Muscle layer of colon (tissue), 2 donors: Measurements from ENCODE around the gene ADIRF.
A peak's percentile ranks its signal among the peaks of the same experiment; 100 is the strongest.
"Not testable (repeated sequence)": the region's sequence is repeated elsewhere in the genome, so short reads cannot be mapped to it uniquely, and the experiment has no call there.

ENCODE experiments used
- H3K27ac ChIP-seq: one replicate; pipeline ENCODE4 v1.7.0; 2013; ENCODE audit warnings: low read depth, mild to moderate bottlenecking, low read length, moderate library complexity
- H3K27me3 ChIP-seq, 2 donors: one replicate each; pipeline ENCODE4 v1.7.0; 2013; ENCODE audit warnings: low read length in 2 of 2, mild to moderate bottlenecking in 2 of 2; ENCODE audit not compliant: insufficient read depth in 2 of 2, control insufficient read depth in 1 of 2
- H3K36me3 ChIP-seq: one replicate; pipeline ENCODE4 v1.7.0; 2013; ENCODE audit warnings: mild to moderate bottlenecking, low read length; ENCODE audit not compliant: insufficient read depth
- H3K4me1 ChIP-seq: one replicate; pipeline ENCODE4 v1.7.0; 2013; ENCODE audit warnings: mild to moderate bottlenecking, low read length; ENCODE audit not compliant: insufficient read depth
- H3K4me3 ChIP-seq, 2 donors: one replicate each; pipeline ENCODE4 v1.7.0; 2013; ENCODE audit warnings: low read length in 2 of 2, low read depth in 1 of 2, mild to moderate bottlenecking in 1 of 2, moderate library complexity in 1 of 2
- H3K9ac ChIP-seq: one replicate; pipeline ENCODE4 v1.7.0; 2013; ENCODE audit warnings: low read length
- H3K9me3 ChIP-seq: one replicate; pipeline ENCODE4 v1.7.0; 2013; ENCODE audit warnings: mild to moderate bottlenecking, low read length
- donor health status: abdominal sarcoma.
- donor health status: Adenocarcinoma of cecum.

ADIRF gene

DNA sequence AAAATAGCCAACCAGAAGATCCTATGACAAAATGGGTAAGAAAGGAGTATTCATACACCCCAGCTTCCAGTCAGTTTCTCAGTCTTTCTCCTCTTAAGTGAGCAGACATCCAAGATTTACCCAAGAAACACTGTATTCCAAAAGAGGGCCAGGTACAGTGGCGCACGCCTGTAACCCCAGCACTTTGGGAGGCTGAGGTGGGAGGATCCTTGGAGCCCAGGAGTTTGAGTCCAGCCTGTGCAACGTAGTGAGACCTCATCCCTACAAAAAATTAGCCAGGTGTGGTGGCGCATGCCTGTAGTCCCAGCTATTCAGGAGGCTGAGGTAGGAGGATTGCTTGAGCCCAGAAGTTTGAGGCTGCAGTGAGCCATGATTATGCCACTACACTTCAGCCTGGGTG, 20.5 kb upstream of the ADIRF start:
- not testable (repeated sequence) for H3K27ac ChIP-seq, H3K4me3 ChIP-seq, H3K4me1 ChIP-seq, H3K9me3 ChIP-seq, H3K36me3 ChIP-seq, H3K9ac ChIP-seq
- H3K27me3 ChIP-seq = peaks cover 0 to 13% of the 10 kb centered on the region in 2 donors

DNA sequence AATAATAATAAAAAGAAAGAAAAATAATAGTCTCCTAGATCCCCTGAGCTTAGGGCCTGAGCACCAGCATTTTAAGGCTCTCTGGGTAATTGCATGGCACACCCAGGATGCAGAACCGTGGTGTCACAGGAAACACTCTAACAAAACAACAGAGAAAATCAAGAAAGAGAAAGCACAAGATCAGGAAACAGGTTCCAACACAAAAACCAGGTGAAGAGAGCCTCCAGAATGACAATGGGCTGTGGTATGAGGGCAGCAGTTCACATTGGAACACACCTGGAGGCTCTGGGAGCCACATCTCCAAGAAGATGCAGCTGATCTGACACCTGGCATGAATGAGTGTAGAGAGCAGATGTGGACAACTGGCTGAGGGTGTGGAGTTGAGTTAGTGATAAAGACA, 17.9 kb upstream of the ADIRF start:
- no peaks in the 10 kb centered on the region for H3K36me3 ChIP-seq
- H3K9ac ChIP-seq = no peak overlapping the region
- no peak overlapping the region for H3K27ac ChIP-seq
- H3K4me1 ChIP-seq = peaks cover 20% of the 10 kb centered on the region
- H3K9me3 ChIP-seq = no peaks in the 10 kb centered on the region
- no peak overlapping the region for H3K4me3 ChIP-seq
- peaks cover 0 to 13% of the 10 kb centered on the region in 2 donors for H3K27me3 ChIP-seq

DNA sequence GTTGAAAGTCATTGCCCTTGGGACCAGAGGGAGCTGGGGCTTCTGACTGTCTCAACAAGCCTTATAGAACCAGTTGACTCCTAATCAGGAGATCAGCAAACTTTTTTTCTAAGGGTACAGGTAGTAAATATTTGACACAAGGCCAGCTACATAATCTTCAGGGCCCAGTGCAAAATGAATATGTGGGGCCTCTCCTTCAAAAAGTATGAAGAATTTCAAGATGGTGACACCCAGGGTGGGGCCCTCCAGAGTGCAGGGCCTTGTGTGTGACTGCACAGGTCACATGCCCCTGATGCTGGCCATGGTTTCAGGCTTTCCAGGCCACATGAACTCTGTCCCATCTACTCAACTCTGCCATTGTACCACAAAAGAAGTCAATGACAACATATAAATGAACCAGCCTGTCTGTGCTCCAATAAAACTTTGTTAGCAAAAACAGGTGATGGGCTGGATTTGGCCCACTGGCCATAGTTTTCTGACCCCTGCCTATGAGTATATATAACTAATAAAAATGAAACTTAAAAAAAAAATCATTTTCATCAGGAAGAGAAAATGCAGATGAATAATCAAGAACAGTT, 17.0 kb upstream of the ADIRF start:
- Histone ChIP-seq H3K4me1 (peaks cover 11% of the 10 kb centered on the region), H3K4me3 (no peak overlapping the region), H3K9me3 (no peaks in the 10 kb centered on the region), H3K36me3 (no peaks in the 10 kb centered on the region), H3K27me3 (peaks cover 0 to 7% of the 10 kb centered on the region in 2 donors), H3K27ac (no peak overlapping the region), H3K9ac (no peak overlapping the region)

DNA sequence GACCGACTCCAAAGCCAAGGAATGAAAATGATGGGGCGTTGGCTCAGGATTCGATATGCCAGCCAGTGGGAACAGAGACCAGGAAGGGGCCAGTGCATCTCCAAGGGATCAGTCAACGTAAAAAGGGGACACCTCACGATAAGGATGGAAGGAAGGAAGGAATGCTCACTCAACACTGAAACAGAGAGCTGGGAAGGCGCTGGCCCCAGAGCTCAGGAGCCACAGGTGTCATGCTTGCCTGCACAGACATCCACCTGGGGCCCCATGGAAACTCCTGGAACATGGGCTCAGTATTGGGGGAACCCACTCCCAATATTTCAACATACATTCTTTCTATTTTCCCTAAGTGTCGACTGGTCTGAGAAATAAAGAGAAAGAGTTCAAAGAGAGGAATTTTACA, 16.2 kb upstream of the ADIRF start:
- Histone ChIP-seq H3K9ac (no peak overlapping the region), H3K27me3 (no peaks in the 10 kb centered on the region), H3K9me3 (no peaks in the 10 kb centered on the region), H3K27ac (no peak overlapping the region), H3K36me3 (no peaks in the 10 kb centered on the region), H3K4me1 (peaks cover 11% of the 10 kb centered on the region), H3K4me3 (no peak overlapping the region)

DNA sequence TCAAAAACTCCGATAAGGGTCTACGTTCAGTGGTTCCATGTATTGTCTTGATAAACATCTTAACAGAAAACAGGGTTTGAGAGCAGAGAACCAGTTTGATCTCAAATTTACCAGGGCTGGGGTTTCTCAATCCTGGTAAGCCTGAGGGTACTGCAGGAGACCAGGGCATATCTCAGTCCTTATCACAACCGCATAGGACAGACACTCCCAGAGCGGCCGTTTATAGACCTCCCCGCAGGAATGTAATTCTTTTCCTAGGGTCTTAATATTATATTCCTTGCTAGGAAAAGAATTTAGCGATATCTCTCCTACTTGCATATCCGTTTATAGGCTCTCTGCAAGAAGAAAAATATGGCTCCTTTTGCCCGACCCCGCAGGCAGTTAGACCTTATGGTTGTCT, 15.6 kb upstream of the ADIRF start:
- not testable (repeated sequence) for H3K9me3 ChIP-seq, H3K27ac ChIP-seq, H3K4me3 ChIP-seq, H3K36me3 ChIP-seq, H3K27me3 ChIP-seq, H3K9ac ChIP-seq
- H3K4me1 ChIP-seq = peaks cover 11% of the 10 kb centered on the region

DNA sequence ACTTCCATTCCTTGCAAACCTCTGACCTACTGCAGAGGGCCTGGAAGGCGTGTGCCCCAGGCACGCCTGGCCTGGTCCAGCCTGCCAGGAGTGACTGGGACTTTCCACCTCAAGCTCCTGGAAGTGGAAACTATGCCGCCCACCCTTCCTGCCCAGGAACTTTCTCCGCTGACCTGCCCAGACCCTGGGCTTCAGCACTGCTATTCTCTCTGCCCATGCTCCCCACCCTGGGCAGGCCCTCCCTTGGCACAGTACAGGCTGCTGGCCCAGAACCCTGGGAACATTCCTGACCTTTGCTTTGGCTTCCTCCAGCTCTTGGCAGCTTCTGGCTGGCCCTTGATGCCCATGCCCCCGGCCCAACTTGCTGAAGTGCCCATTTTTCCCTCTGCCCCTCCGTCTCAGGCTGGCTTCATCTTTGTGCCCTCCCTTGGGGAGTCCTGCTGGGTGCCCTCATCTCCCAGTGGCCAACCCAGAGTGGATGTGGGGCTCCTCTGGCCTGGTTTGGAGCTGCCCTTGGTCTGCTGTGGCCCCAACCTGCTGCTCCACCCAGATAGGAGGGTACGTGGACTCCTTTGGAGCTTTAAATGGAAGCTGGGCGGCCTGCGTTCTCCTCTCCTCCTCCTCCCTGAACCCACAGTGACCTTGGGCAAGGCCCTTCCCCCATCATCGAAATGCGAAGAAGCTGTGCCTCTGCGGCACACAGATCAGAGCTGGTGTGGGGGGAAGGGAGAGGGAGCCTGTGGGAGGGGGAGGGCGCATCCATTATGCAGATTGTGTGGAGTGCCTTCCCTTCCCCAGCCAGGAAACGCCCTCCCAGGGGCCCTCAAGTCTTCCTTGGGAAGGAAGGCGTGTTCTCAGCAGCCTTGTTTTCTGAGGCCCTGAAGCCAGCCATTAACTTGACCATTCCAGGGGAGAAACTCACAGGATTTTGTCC, 14.3 kb upstream of the ADIRF start:
- Histone ChIP-seq H3K9ac (no peak overlapping the region), H3K27ac (no peak overlapping the region), H3K4me1 (peaks cover 11% of the 10 kb centered on the region), H3K4me3 (no peak overlapping the region), H3K36me3 (no peaks in the 10 kb centered on the region), H3K9me3 (no peaks in the 10 kb centered on the region), H3K27me3 (peaks cover 0 to 3% of the 10 kb centered on the region in 2 donors)

DNA sequence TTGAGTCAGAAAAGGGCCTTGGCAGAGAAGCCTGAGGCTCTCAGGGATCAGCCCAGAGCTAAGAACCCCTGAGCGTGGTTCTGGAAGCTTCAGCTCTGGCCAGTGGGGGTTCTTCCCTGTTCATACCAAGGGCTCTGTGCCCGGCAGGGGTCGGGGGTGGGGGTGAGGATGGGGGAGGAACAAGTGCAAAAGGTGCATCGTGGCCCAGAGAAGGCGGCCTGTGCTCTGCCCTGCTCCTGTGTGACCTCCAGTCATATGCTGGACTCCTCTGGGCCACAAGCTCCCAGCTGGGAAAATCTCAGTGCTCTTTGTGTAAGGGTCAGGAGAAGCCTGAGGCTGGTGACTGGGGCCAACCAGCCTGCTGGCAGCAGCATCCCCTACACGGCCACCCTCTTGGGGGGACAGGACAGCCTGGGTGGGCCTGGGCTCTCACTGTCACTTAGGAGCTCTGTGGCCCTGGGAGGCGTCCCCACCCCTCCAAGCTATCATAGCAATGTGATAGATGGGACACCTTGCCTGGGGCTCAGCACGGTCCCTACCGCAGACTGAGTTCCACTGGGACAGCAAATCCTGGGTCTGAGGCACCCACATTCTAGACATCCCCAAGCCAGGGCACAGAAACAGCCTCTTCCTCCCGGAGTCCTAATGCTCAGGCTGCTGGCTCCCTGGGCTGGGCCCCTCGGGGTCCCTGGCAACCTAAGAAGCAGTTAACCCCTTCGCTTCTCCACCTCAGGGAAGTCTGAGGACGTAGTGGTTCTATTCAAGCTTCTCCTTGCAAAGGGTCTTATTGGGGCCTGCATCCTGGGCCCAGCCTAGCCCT, 13.4 kb upstream of the ADIRF start:
- Histone ChIP-seq H3K9me3 (no peaks in the 10 kb centered on the region), H3K4me1 (peaks cover 11% of the 10 kb centered on the region), H3K9ac (no peak overlapping the region), H3K36me3 (no peaks in the 10 kb centered on the region), H3K4me3 (peak overlapping the region in 1 of 2 donors; percentile 14), H3K27ac (no peak overlapping the region), H3K27me3 (peaks cover 0 to 11% of the 10 kb centered on the region in 2 donors)

DNA sequence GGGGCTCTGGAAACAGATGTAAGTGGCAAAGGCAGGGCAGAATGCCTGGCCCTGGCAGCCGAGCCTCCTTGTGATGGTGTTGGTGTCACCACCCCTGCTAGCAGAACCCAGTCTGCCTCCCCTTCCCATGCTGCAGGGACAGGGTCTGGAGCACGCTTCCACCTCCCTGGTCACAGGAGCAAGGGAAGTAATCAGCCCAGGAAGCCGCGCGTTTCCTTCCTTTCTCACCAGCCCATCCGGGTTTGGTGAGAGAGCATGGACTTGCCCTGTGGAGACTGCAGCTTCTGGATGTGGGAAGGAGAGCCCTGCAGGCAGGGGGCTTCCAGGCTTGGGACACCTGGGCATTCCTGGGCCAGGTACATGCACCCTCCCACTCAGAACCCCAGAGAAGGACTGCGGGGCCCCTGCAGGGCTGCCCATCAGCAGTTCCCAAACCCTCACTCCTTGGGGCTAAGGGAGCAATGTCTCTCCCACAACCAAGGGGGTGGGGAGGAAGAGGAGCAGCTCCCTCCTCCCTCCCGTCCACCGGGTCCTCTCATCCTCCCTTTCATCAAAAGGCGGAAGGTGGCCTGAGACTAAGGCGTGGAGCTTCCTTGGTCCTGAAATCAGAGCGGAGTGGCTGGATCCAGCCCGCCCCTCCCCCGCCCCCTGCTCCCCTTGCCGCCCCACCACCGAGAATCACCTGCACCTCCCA, 12.6 kb upstream of the ADIRF start:
- H3K9ac ChIP-seq = no peak overlapping the region

DNA sequence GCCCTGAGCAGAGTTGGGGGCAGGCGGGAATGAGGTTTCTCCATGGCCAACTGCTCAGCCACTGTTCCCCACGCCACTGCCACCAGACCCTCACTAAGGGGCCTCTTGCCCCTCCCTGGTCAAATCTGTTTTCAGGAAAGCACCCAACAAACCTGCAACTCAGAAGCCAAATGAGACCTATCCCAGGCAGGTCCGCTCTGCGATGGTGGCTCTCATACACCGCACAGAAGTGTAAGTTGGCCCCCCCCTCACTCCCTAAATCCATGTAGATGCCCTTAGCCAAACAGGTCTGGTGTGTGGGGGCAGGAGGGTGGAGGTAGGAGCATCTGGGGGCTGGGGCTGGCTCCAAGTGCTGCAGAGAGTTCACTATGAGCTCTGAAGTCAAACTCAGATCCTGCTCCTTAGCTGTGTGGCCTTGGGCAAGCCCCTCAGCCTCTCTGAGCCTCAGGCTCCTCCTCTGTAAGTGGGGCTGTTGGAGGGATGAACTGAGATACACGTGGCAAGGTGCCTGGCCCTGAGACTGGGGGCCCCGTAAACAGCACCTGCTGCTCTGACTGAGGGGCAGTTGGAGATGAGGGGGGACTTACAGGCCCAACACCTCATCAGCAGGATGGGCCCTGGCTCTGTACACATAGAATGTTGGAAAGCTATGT, 12.0 kb upstream of the ADIRF start:
- Histone ChIP-seq H3K27ac (no peak overlapping the region), H3K4me3 (no peak overlapping the region), H3K4me1 (peaks cover 11% of the 10 kb centered on the region), H3K9ac (no peak overlapping the region), H3K36me3 (no peaks in the 10 kb centered on the region), H3K27me3 (peaks cover 0 to 15% of the 10 kb centered on the region in 2 donors), H3K9me3 (no peaks in the 10 kb centered on the region)

More for the DNA sequence above, 12.6 kb upstream of the ADIRF start:
- H3K27me3 ChIP-seq = peaks cover 0 to 15% of the 10 kb centered on the region in 2 donors
- H3K9me3 ChIP-seq = no peaks in the 10 kb centered on the region
- no peaks in the 10 kb centered on the region for H3K36me3 ChIP-seq
- H3K4me3 ChIP-seq = peak overlapping the region; percentile 14 to 23
- peaks cover 11% of the 10 kb centered on the region for H3K4me1 ChIP-seq
- no peak overlapping the region for H3K27ac ChIP-seq

DNA sequence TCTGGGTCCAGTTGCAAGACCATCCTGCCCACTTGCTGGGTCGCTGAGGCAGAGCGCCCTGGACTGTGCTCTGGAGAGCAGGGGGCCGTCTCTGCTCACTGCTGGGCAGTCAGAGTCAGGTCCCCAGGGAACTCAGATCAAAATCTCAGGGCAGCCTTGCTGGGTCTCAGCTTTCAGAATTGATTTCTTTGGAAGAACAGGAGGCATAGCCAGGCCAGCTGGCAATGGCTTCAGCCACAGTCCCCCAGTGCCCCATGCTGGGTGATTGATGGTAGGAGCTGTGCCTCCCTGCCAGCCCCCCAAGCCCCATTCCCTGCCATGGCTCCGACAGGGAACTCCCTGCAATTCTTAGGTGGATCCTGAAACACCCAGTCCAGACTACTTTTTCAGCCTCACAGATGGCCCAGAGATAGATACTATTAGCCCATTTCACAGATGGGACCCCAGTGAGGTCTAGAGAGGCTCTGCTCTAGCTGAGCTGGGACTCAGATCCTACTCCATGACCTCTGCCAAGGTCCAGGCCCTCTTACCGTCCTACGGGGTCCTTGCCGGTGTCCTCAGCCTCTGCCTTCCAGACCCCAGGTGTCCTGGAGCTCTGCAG, 11.3 kb upstream of the ADIRF start:
- no peaks in the 10 kb centered on the region for H3K36me3 ChIP-seq
- H3K4me1 ChIP-seq = peaks cover 11% of the 10 kb centered on the region
- H3K9me3 ChIP-seq = no peaks in the 10 kb centered on the region
- no peak overlapping the region for H3K27ac ChIP-seq
- H3K4me3 ChIP-seq = no peak overlapping the region
- H3K9ac ChIP-seq = no peak overlapping the region
- peaks cover 0 to 15% of the 10 kb centered on the region in 2 donors for H3K27me3 ChIP-seq
